NT2/D1 (cell line): ENCODE measurements around the gene EAF1.

Experiments
- DNase-seq: peaks from one replicate; pipeline ENCODE4 v3.0.0-alpha.2; 2011; ENCODE audit warnings: low read depth, low spot score
- H3K27me3 ChIP-seq: 2 replicates; pipeline ENCODE4 v1.6.0; 2011; ENCODE audit warnings: mild to moderate bottlenecking; ENCODE audit not compliant: insufficient read length, insufficient read depth
- H3K36me3 ChIP-seq: 2 replicates; pipeline ENCODE4 v1.6.1; 2011; ENCODE audit warnings: mild to moderate bottlenecking, low read length, mixed read lengths; ENCODE audit not compliant: insufficient read depth, insufficient read length
- H3K4me1 ChIP-seq: 2 replicates; pipeline ENCODE4 v1.5.1; 2011; ENCODE audit not compliant: insufficient read depth, insufficient read length
- H3K4me3 ChIP-seq: 2 replicates; pipeline ENCODE4 v1.5.1; 2011; ENCODE audit warnings: low read depth; ENCODE audit not compliant: insufficient read length
- H3K9ac ChIP-seq: 2 replicates; pipeline ENCODE4 v1.6.0; 2011; ENCODE audit warnings: low read depth; ENCODE audit not compliant: insufficient read length
- H3K9me3 ChIP-seq: 2 replicates; pipeline ENCODE4 v1.5.1; 2011; ENCODE audit warnings: mild to moderate bottlenecking, low read length; ENCODE audit not compliant: insufficient read depth
- SUZ12 ChIP-seq: IDR thresholded peaks from 2 replicates; pipeline ENCODE4 v1.6.1; 2011; ENCODE audit not compliant: insufficient read length, insufficient read depth; ENCODE audit errors: extremely low read depth
- YY1 ChIP-seq: IDR thresholded peaks from 2 replicates; pipeline ENCODE4 v1.6.1; 2011; ENCODE audit not compliant: insufficient read length, insufficient read depth
- ZNF274 ChIP-seq: IDR thresholded peaks from 2 replicates; pipeline ENCODE4 v1.6.1; 2011; ENCODE audit warnings: mild to moderate bottlenecking, low read depth, low read length

Gene EAF1

GRCh38 chr3:15434756-15435155, 7.4 kb downstream of the EAF1 start:
- H3K27me3 ChIP-seq = no peaks in the 10 kb centered on the region
- TF ChIP-seq SUZ12 (no peak), YY1 (no peak), ZNF274 (no peak)
- DNase-seq = no peak

GRCh38 chr3:15436246-15436645, 8.8 kb downstream of the EAF1 start:
- no peak for DNase-seq
- H3K9me3 ChIP-seq = no peaks in the 10 kb centered on the region
- H3K27me3 ChIP-seq = no peaks in the 10 kb centered on the region
- H3K4me3 ChIP-seq = no peak overlapping the region
- no peak for TF ChIP-seq ZNF274
- no peak for TF ChIP-seq YY1
- no peak for TF ChIP-seq SUZ12
- no peak overlapping the region for H3K9ac ChIP-seq
- H3K4me1 ChIP-seq = no peaks in the 10 kb centered on the region
- peaks cover 91% of the 10 kb centered on the region for H3K36me3 ChIP-seq

More at GRCh38 chr3:15434756-15435155, 7.4 kb downstream of the EAF1 start:
- Histone ChIP-seq H3K4me3 (no peak overlapping the region), H3K4me1 (no peaks in the 10 kb centered on the region), H3K36me3 (peaks cover 91% of the 10 kb centered on the region), H3K9me3 (no peaks in the 10 kb centered on the region), H3K9ac (no peak overlapping the region)

- Histone ChIP-seq H3K36me3 (peaks cover 76% of the 10 kb centered on the region), H3K9ac (no peak overlapping the region), H3K4me1 (no peaks in the 10 kb centered on the region), H3K27me3 (no peaks in the 10 kb centered on the region), H3K9me3 (no peaks in the 10 kb centered on the region), H3K4me3 (no peak overlapping the region)
- TF ChIP-seq YY1 = no peak
- TF ChIP-seq ZNF274 = no peak
- no peak for TF ChIP-seq SUZ12
- no peak for DNase-seq
These were observed 11.6 kb downstream of the EAF1 start for GRCh38 chr3:15438983-15439382.

- Histone ChIP-seq H3K9ac (no peak overlapping the region), H3K27me3 (no peaks in the 10 kb centered on the region), H3K36me3 (peaks cover 71% of the 10 kb centered on the region), H3K4me1 (no peaks in the 10 kb centered on the region), H3K9me3 (no peaks in the 10 kb centered on the region), H3K4me3 (no peak overlapping the region)
- TF ChIP-seq SUZ12 = no peak
- TF ChIP-seq ZNF274 = no peak
- TF ChIP-seq YY1 = no peak
- no peak for DNase-seq
These were observed 12.1 kb downstream of the EAF1 start for GRCh38 chr3:15439476-15439875.

GRCh38 chr3:15440891-15441290, 13.5 kb downstream of the EAF1 start:
- no peak for TF ChIP-seq ZNF274
- TF ChIP-seq SUZ12 = no peak
- TF ChIP-seq YY1 = no peak
- H3K9ac ChIP-seq = no peak overlapping the region
- H3K4me1 ChIP-seq = no peaks in the 10 kb centered on the region
- no peaks in the 10 kb centered on the region for H3K27me3 ChIP-seq
- no peaks in the 10 kb centered on the region for H3K9me3 ChIP-seq
- H3K4me3 ChIP-seq = no peak overlapping the region
- peaks cover 57% of the 10 kb centered on the region for H3K36me3 ChIP-seq
- no peak for DNase-seq

GRCh38 chr3:15443826-15444524, 16.6 kb downstream of the EAF1 start:
- H3K9me3 ChIP-seq = no peaks in the 10 kb centered on the region
- no peak overlapping the region for H3K9ac ChIP-seq
- no peaks in the 10 kb centered on the region for H3K4me1 ChIP-seq
- H3K36me3 ChIP-seq = peaks cover 34% of the 10 kb centered on the region
- H3K27me3 ChIP-seq = no peaks in the 10 kb centered on the region
- no peak overlapping the region for H3K4me3 ChIP-seq
- DNase-seq = no peak
- TF ChIP-seq ZNF274 (no peak), SUZ12 (no peak), YY1 (no peak)

GRCh38 chr3:15449489-15450224, 22.3 kb downstream of the EAF1 start:
- H3K4me1 ChIP-seq = no peaks in the 10 kb centered on the region
- no peaks in the 10 kb centered on the region for H3K9me3 ChIP-seq
- no peak overlapping the region for H3K4me3 ChIP-seq
- TF ChIP-seq SUZ12 (no peak), YY1 (no peak), ZNF274 (no peak)
- H3K27me3 ChIP-seq = no peaks in the 10 kb centered on the region
- no peaks in the 10 kb centered on the region for H3K36me3 ChIP-seq
- no peak for DNase-seq
- no peak overlapping the region for H3K9ac ChIP-seq
